Left ventricle myocardium inferior (tissue), 1 donor: ENCODE results near the gene RIN3. TPM values are rescaled to one million over a fixed set of nuclear protein-coding genes. Genes with fewer than 3 reads are reported as not detected.

ENCODE experiments used
- DNase-seq: peaks from one replicate; pipeline ENCODE4 v3.0.0-alpha.2; 2020
- H3K27ac ChIP-seq: fragments of 200-600 bp; replicated peaks from 2 replicates; pipeline ENCODE4 v1.8.0; 2021
- H3K27me3 ChIP-seq: fragments of 200-600 bp; 2 replicates; pipeline ENCODE4 v1.8.0; 2021; ENCODE audit warnings: low read depth
- H3K36me3 ChIP-seq: fragments of 200-600 bp; 2 replicates; pipeline ENCODE4 v1.8.0; 2021
- H3K4me1 ChIP-seq: fragments of 200-600 bp; 2 replicates; pipeline ENCODE4 v1.8.0; 2021
- H3K4me3 ChIP-seq: fragments of 200-600 bp; 2 replicates; pipeline ENCODE4 v1.8.0; 2021; ENCODE audit warnings: mild to moderate bottlenecking, moderate library complexity
- H3K9me3 ChIP-seq: fragments of 200-600 bp; replicated peaks from 2 replicates; pipeline ENCODE4 v1.8.0; 2021
- CTCF ChIP-seq: fragments of 200-600 bp; IDR thresholded peaks from 2 replicates; pipeline ENCODE4 v1.8.0; 2021; ENCODE audit warnings: antibody characterized with exemption, mild to moderate bottlenecking, borderline replicate concordance
- intact Hi-C: fragments of 100-400 bp; cut with micrococcal nuclease; formaldehyde crosslinking; loops from one replicate; pipeline ENCODE4 v1.11.0; 2022
- total RNA-seq: library from RNA; stranded (reverse); fragmentation: NEBNext Ultra II Directional; extraction: Animal tissue kit (Norgen Biotek cat#: 25700); gene quantifications from one replicate; pipeline ENCODE4 v1.2.1, GENCODE V29; 2021
- donor health status: DM: no; HTN: yes; CAD: no; lungs with severe emphysema.

RIN3 gene
- total RNA-seq, 1 donor from 2014 or later = 13.8 TPM

DNA sequence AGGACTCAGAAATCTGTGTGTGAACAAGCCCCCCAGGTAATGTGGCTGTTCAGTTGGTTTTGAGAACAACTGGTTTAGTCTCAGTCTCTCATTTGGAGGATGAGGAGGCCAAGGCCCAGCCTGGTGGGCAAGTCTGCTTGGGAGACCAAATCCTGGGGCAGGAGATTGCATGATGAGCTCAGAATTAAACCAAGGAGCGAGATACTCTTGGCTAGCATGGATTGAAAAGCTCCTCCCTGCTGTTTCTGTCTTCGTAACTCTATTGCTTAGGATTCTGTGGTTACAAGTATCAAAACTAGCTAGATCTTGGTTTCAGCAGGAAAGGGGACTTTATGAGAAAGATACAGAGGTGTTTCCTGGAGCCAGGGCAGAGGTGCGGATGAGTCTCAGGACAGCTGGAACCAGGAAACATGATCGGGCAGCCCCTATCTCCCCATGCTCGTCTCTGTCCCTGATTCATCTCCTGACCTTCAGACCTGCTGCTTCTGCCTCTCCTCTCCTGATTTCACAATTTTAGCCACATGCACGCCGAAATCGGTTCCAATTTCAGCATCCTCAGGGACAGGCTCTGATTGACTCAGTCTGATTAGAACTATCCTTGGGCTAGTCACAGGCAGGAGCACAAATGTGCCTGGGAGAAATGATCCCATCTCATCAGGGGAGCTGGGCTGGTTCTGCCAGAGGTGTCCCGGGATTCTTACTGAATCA is 40.2 kb upstream of the RIN3 start:
- Histone ChIP-seq H3K4me3 (no peak overlapping the region), H3K27me3 (no peaks in the 10 kb centered on the region), H3K27ac (peak overlapping the region; percentile 58), H3K4me1 (peaks cover 27% of the 10 kb centered on the region), H3K36me3 (no peaks in the 10 kb centered on the region), H3K9me3 (peaks cover 12% of the 10 kb centered on the region)
- TF ChIP-seq CTCF = no peak
- peak; percentile 56 for DNase-seq
- intact Hi-C loops = no loop called here

- H3K4me3 ChIP-seq = no peak overlapping the region
- TF ChIP-seq CTCF = no peak
- peaks cover 14% of the 10 kb centered on the region for H3K9me3 ChIP-seq
- no peaks in the 10 kb centered on the region for H3K27me3 ChIP-seq
- intact Hi-C loops = no loop called here
- H3K27ac ChIP-seq = peak overlapping the region; percentile 58
- no peak for DNase-seq
- peaks cover 27% of the 10 kb centered on the region for H3K4me1 ChIP-seq
- H3K36me3 ChIP-seq = no peaks in the 10 kb centered on the region
Measured at GRCh38 chr14:92473969-92474535, 39.5 kb upstream of the RIN3 start.

DNA sequence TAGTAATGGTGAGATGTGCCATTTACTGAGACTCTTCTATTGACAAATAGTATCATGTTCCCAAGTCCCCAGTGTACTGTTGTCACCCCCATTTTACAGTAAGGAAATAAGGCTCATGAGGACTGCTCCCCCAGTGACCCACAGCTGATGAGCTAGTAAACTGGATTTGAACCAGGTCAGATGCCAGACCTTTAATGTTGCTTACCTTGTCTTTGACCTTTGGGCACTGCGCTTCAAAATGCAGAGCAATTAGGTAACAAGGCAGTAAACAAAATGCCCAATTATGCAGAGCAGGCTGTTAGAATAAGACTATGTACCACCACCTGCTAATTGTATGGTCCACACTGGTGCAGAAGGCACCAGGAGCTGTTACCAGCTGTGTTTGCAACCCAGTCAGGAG is 38.5 kb upstream of the RIN3 start:
- Histone ChIP-seq H3K4me1 (peaks cover 27% of the 10 kb centered on the region), H3K9me3 (peaks cover 8% of the 10 kb centered on the region), H3K4me3 (no peak overlapping the region), H3K27ac (peak overlapping the region; percentile 68), H3K27me3 (no peaks in the 10 kb centered on the region), H3K36me3 (no peaks in the 10 kb centered on the region)
- TF ChIP-seq CTCF = no peak
- intact Hi-C loops = no loop called here
- no peak for DNase-seq

- DNase-seq = peak; percentile 68
- TF ChIP-seq CTCF = no peak
- no peaks in the 10 kb centered on the region for H3K27me3 ChIP-seq
- intact Hi-C loops = no loop called here
- H3K36me3 ChIP-seq = no peaks in the 10 kb centered on the region
- H3K27ac ChIP-seq = peak overlapping the region; percentile 68
- H3K9me3 ChIP-seq = peaks cover 7% of the 10 kb centered on the region
- H3K4me3 ChIP-seq = no peak overlapping the region
- peaks cover 27% of the 10 kb centered on the region for H3K4me1 ChIP-seq
Measured at GRCh38 chr14:92475451-92476187, 38.0 kb upstream of the RIN3 start.

DNA sequence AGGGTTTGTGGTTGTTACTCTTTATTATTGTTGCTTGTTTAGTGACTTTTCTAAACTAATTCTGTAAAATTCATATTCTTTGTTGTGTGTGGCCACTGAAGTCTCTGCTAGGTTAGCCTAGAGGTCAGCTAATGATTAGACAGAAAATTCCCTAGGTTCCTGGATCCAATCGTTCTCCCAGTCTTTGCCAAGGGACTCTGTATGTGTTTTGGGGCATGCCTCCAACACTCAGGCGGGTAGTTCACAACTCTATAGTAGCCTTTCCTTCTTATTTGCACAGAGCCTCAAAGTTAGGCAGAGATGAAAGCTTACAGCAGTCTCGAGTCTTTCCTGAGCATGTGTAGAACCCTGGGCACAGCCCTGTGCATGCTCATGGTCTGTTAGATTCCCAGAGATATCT is 32.7 kb upstream of the RIN3 start:
- Histone ChIP-seq H3K27me3 (no peaks in the 10 kb centered on the region), H3K4me3 (no peak overlapping the region), H3K27ac (no peak overlapping the region), H3K9me3 (peaks cover 13% of the 10 kb centered on the region), H3K4me1 (peaks cover 25% of the 10 kb centered on the region), H3K36me3 (no peaks in the 10 kb centered on the region)
- intact Hi-C loops = no loop called here
- no peak for TF ChIP-seq CTCF
- no peak for DNase-seq
